ENCODE results near the gene SLC35F2. TPM values are rescaled to one million over a fixed set of nuclear protein-coding genes. Genes with fewer than 3 reads are reported as not detected.

Gene SLC35F2
- total and polyA plus RNA-seq, 2 of the 8 experiments (the other 6 are each of a cell fraction or from before 2014, with no cell fraction given): 15.1 to 29.7 TPM

DNA sequence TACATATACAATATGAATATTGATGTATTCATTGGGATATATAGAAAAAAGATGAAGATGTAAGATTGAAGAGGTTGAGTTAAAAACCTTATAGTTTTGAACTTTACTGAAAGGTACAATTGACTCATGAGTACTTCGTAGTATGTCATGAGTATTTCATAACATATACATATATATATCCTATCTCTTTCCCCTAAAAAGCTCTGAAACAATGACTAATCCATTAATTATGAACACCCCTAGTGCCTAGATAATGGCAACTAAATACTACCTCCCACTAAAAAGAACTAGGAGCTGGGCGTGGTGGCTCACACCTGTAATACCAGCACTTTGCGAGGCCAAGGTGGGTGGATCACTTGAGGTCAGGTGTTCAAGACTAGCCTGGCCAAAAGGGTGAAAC is 31.5 kb downstream of the SLC35F2 start (continued):
- TF ChIP-seq CHD7 (IDR thresholded peaks at IDR 0.05; ENCODE audit: insufficient replicate concordance, low read length) (no peak), TEAD4 (IDR thresholded peaks at IDR 0.05; ENCODE audit: low read depth, low read length) (no peak), RNF2 (IDR thresholded peaks at IDR 0.05; ENCODE audit: borderline replicate concordance, low read depth, low read length, missing control alignments, poor library complexity, severe bottlenecking) (no peak), TAF7 (optimal IDR thresholded peaks at IDR 0.05; ENCODE audit: borderline replicate concordance, low read depth, low read length) (no peak), SRF (IDR thresholded peaks at IDR 0.05; ENCODE audit: low read depth, low read length) (no peak)

Data from H1 (cell line).